T-helper 2 cell (primary cell): ENCODE measurements around the gene GABRG2.
"Not testable (repeated sequence)": the region's sequence is repeated elsewhere in the genome, so short reads cannot be mapped to it uniquely, and the experiment has no call there.

Experiments used
- DNase-seq, 5 experiments: peaks; one replicate each; pipeline versions ENCODE4 v3.0.0 to v3.0.0-alpha.2; 2012 to 2022
- total RNA-seq, 2 donors: gene quantifications; one replicate each; lab custom pipeline; 2026; lab: John Stamatoyannopoulos, UW

Gene GABRG2
- 0 reads per million in 2 donors for total RNA-seq

DNA sequence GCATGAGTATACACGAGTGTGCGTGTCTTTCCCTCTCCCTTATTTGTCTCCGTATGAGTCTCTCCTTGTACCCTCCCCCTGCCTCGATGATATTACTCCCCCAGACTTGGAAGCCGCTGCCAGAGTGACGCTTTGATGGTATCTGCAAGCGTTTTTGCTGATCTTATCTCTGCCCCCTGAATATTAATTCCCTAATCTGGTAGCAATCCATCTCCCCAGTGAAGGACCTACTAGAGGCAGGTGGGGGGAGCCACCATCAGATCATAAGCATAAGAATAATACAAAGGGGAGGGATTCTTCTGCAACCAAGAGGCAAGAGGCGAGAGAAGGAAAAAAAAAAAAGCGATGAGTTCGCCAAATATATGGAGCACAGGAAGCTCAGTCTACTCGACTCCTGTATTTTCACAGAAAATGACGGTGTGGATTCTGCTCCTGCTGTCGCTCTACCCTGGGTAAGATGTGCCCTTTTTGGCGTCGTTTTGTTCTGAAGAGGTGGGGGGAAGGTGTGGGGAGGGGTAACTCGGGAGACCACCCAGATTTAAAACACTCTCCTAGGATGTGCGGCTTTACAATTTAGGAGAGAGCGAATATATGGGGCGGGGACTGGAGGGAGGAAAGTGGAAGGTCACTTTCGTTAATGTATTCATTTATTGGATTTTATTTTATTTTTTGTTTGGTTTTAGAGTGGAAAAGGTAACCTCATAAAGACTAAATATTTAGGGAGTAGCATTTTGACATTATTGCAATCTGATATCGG, at the start of gene GABRG2:
Gene GABRG2, plus strand, starts transcription at position 119 of the 757 bp plus-strand sequence. Its CDS starts 227 bp downstream, at position 346.
- DNase-seq: no peak

DNA sequence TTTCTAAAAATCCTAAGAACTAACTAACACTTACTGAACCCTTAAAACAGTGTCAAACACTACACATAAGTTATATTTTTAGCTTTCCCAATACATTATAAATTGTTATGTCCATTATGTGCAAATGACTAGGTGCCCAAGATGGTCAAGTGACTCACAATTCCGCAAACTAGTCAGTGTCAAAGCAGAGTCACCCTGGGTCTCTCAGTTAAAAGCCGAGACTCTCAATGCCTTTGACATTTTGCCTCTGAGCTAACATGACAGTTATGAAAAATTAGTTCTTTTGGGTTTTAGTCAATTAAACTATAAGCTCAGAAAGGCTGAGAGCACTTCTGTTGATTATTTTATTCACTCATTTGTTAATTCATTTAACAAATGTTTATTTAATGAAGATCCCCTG, 42.3 kb upstream of the GABRG2 start:
- DNase-seq: no peak

DNA sequence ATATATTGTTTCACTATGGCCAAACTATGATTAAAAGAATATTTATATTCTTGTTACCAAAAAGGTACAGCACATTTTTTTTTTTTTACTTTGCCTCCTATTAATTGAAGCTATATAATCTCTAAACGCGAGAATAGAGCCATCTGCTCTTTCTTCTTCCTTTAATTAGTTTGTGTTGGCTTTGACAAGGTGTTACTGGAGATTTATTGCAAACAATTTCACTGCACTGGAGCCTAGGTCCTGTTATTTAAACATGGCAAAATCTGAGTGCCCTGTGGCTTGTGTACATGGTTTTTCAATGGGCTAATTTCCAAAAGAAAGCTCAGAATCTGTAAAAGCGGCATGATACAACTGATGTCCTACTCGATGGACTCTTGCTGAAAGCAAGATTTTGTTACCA, 40.8 kb upstream of the GABRG2 start:
- no peak for DNase-seq

DNA sequence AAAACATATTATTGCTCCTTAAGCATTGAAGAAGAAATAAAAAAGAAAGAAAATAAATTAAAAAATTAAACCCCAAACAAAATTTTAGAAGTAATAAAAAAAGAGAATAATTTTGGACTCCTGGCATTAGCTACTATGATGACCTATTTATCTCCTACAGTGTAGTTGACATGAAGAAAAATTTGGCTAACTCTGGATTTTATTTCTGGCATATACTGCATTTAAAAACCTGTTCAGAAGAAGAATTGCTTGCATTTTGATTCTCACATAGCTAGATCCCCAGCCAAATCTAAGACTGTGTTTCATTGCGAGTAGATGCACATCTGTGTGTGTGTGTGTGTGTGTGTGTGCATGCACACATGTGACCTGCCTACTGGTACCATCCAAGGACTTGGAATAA, 30.1 kb upstream of the GABRG2 start:
- no peak for DNase-seq

DNA sequence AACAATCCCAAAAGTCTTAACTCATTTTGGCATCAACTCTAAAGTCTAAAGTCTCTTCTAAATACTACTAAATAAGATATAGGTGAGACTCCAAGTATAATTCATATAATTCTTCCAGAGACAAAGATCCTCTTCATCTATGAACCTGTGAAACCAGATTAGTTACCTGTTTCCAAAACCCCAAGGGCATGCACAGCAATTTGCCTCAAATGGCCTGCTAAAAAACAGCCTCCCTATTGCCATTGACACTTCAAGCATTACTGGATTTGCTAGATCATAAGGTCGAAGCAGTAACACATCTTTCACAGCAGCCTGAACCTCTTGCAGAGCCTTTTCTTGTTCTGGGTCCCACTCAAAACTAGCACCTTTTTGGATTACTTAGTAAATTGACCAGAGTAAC, 20.3 kb upstream of the GABRG2 start:
- no peak for DNase-seq

DNA sequence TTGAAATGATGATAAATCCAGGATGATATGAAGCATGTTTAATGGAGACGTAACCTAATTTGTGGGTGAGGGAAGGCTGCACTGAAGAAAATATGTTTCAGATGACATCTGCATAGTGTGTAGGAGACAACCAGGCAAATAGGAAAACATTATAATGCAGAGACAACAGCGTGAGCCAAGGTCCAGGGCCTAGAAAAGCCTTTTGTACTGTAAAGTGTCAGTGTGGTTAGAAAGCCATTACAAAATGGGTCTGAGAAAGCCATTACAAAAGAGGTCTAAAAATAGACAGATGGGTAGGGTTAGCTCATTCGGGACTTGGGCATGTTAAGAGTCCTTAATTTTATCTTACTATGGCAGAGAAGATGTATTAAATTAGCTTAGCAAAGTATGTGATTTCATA, 14.9 kb upstream of the GABRG2 start:
- DNase-seq: no peak

DNA sequence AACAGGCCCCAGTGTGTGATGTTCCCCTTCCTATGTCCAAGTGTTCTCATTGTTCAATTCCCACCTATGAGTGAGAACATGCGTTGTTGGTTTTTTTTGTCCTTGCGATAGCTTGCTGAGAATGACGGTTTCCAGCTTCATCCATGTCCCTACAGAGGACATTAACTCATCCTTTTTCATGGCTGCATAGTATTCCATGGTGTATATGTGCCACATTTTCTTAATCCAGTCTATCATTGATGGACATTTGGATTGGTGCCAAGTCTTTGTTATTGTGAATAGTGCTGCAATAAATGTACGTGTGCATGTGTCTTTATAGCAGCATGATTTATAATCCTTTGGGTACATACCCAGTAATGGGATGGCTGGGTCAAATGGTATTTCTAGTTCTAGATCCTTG, 12.5 kb upstream of the GABRG2 start:
- DNase-seq: not testable (repeated sequence)

DNA sequence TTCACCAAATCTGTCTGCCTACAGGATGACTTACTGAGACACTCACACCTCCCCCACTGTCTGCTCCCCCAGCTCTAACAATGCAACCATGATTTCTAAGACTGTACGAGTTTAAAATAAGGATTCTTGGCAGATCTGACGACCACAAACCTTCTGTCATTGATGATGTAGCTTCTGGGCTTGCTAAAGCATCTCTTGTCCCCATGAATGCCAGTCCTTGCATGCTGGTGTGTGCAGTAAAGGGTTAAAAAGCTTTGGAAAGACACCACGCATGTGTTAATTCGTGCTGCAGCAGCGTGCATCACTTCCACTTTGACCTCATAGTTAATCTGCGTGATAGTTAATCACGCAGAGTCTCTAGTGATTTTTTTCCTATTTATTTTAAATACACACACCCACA, 411 bp upstream of the GABRG2 start:
- no peak for DNase-seq

DNA sequence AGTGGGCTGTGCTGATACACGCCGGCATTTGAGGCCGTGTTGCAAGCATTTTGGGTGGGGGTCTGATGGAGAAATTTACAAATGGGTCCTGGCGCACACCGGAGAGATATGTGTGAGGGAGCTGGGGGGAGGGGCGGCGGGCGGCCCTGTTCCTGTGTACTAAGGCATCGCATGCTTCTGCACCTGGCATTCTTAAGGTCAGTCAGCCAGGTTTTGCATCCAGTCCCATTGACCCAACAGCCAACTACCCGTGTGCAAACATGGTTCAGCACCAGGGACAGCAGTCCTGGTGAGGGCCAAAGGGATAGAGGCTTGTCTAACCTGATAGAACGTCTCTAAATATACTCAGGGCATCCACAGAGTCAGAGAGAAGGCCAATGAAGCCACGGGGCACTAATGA, 839 bp downstream of the GABRG2 start:
- peak in 1 of 5 experiments; percentile 29 for DNase-seq

DNA sequence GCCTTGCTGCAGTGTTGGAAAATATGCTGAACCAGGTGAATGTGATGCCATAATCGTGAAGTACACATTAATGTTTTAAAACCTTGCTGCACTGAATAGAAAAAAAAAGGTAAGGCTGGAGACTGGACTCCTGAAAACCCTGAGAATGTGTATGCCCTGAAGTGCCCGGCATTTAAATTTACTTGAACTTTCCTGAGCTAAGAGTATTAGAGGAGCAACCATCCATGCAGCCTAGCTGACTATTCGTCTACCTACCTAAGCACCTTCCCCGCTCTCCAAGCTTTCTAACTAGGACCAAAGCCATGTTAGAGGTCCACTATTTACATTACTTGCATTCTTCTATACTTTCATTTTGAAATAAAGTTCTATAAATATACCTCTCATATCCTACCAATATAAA, 1.4 kb downstream of the GABRG2 start:
- DNase-seq: no peak

DNA sequence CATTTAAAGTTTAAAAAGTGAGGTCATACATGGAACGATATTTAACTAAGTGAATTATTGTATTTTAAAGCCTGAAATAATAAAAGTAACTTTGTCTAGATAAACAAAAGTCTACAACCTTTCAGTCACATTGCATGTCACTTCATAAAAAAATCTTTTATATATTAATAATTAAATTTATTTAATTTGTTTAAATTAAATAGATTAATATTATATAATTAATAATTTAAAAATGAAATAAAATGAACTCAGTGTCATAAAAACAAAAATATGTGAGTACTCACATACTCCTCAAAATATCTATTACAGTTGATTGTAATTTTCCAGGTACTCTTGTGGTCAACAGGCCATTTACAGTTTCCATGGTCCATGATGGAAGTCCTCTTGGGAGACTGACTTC, 11.2 kb downstream of the GABRG2 start:
- DNase-seq: no peak

DNA sequence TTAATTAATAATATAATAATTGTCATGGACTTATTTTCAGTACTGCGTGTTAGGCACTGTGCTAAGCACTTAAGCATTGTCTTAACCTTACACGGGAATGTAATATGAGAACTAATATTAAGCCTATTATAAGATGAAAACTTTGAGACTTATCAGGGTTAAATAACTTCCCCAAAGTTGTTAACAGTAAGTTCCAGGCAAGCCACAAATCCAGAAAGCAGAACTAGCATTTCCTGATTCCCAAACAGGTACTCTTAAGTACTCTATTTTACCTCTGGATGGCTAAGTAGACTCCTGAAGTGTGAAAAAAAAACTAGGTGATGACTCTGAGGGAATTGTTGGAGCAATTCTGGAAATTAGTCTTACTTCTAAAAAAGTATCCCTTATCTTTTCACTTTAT, 23.8 kb downstream of the GABRG2 start:
- no peak for DNase-seq

DNA sequence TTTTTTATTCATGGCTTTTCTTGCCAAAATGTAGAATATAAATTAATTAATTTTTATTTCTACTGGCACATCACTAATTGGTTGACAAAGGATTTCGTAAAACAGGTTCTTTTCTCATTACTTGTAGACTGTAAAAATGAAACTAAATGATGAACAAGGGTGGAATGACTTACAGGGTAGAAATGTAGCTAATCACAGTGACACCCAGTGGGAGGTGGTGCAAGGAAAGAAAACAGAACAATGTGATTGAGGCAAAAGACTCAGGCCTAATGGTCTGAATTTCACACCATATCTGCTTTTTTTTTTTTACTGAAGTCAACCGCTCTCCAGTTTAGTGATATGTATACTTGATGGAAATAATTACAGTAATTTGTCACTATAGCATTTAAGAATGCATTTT, 28.9 kb downstream of the GABRG2 start:
- DNase-seq: no peak

DNA sequence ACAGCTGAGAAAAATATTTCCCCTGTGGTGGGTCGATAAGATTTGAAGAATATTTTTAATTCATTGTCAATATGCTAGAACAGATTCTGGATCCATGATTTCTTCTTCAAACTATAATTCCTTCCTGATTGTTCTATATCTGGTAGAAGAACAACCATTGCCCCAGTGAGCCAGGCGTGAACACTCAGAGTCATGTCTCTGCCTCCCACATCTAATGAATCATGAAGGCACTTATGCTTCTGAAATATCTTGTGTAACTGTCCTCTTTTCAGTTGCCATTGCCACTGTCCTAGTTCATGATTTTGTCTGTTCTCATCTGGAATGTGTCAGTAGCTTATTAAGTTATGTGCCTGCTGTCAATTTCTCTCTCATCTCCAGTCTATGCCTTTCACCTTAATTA, 40.0 kb downstream of the GABRG2 start:
- no peak for DNase-seq

DNA sequence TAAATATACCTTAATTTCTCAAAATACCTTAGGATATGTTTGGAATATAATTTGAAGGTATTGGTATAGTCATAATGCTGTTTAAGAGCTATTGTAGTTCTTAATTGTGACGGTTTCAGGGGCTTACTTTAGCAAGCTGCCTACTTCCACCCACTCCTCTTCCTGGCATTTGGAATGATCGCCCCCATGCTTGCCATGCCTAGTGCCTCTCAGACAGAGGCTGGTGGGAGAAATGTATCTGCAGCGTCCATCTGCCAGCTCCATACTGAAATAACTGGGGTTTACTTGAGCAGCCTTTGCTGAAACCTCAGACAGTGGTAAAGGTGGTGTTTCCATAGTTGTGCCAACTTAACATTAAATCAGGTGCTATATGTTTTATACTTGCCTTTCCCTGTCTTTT, 52.2 kb downstream of the GABRG2 start:
- DNase-seq: no peak

DNA sequence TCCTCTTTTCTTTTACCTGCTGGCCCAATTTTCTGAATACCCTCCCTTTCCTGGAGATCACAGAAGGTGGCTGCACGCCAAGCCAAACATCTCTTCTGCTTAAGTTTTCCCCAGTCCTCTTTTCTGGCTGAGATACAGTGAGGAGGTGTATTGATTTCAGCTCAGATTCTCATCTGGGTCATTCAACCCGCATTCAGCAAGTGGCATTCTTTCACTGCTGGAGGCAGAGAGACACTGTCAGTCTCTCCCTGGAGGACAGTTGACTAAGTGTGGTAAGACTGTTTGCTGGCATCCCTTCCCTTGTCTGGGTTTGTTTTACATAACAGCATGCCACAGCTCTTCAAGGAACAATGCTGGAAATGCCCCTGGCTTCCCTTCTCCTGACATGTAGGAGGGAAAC, 60.5 kb downstream of the GABRG2 start:
- no peak for DNase-seq

DNA sequence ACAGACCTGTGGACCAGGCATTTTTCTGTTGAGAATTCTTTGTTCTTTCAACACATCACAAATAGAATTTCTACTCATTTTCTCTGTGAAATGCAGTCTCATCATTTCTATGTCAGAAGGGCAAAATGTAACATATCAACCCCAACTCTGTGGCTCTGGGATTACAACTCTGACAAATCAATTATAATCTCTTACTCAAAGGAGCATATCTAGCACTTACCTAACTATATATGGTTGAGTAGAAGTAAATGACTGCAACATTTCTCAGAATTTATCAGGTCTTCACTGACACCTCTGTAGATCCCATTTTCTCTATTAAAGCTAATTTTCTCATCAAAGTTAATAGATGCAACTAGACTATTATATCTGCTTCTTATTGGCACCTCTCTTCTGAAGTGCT, 64.8 kb downstream of the GABRG2 start:
- no peak for DNase-seq

DNA sequence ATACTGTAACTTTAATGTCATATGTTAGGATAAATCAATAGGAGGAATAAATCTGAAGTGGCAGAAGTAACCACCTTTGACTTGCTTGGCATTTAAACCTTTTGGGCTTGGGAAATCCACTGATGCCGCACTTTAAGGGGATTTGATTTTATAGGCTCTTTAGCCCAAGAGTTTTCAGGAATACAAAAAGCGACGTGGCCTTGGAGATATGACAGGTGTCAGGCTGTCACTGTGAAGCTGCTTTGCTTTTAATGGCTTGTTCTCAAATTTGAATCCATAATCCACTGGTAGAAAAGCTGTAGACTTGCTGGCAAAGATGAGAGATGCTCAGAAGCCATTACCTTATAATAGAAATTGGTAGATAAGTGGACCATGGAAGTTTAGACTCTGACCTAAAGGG, 71.6 kb downstream of the GABRG2 start:
- DNase-seq: no peak

DNA sequence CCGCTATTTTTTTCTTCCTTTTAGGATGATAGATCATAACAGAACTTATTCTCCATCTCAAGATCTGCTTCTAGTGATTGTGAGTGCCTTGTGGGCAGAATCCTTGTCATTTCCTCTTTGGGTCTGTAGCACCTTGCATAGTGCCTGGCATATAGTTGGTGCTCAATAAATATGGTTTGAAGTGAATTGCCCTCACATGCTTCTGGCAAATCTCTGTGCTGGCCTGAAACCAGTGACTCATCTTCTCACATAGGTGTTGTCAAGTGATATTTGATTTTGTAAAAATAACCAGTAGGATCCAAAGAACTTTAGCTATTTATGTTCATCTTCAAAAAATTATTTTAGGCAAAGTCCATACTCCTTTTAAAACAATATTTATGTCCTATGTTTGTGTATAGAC, 86.7 kb downstream of the GABRG2 start:
- DNase-seq: no peak

DNA sequence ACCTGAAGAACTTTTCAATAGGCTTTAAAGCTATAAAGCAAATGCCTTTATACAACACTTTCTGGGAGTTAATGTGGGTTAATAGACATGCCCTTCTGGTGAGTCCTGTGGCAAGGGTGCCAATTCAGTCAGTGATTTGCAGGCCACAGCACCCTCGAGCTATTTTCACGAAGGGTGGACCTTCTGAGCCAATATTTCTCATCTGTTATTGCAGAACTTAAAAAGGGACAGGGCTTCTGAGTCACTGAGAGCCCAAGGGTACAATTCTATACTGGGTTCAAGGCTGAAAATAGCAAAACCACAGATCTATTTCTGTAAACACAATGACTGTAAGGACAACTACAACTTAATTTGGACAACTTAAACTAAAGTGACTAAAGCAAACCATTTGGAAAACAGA, 92.8 kb downstream of the GABRG2 start:
- no peak for DNase-seq

DNA sequence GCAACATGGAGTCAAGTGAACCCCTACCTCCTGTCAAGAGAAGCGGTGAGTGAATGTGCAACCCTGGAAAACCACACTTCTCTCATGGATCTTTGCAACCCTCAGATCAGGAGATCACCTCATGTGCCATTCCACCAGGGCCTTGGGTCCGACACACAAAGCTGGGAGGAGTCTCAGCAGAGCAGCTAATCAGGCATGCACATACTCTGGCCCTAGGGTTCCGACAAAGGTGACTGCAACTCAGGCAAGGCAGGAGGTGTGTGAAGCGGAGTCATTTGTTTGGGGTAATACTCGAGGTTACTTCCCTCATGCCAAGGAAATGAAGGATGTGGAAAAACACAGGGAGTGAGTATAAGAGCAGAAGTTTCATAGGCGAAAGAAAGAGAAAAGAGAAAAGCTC, 96.1 kb downstream of the GABRG2 start:
- no peak for DNase-seq

DNA sequence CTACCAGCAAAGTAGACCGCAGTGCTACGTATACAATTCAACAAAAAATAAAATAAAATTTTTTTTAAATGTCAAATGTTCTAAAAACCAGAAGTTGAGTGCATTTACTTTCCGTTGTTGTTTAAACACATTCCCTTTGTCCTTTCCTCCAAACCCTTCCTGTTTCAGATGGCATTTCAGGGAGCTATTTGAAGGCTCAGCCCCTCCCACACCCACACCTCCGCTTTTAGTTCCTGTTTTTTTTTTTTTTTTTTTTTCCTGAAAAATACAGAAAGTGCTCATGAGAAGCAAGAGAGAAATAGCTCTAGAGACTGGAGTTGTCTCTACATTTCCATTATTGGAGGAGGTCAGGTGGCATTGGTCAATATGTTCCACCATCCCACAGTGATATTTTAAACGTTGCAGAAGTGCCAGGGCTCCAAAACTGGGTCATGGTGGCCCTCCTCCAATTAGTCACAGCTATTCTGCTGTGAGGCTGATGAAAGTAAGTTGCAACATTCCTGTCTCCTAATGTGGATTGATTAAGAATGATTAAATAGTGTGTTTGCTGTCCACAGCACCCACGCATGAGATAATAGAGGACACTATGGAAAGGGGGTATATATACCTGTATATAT, 106.9 kb downstream of the GABRG2 start:
- no peak for DNase-seq

DNA sequence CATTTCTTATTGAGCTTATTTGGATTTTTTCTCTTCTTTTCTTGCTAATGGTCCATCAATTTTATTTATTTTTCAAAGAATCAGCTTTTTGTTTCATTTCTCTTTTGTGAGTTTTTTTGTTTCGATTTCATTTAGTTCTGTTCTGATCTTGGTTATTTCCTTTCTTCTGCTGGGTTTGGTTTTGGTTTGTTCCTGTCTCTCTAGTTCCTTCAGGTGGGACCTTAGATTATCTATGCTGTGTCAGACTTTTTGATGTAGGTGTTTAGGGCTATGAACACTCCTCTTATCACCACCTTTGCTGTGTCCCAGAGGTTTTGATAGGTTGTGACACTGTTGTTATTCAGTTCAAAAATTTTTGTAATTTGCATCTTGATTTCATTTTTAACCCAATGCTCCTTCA, 119.8 kb downstream of the GABRG2 start:
- DNase-seq: no peak

DNA sequence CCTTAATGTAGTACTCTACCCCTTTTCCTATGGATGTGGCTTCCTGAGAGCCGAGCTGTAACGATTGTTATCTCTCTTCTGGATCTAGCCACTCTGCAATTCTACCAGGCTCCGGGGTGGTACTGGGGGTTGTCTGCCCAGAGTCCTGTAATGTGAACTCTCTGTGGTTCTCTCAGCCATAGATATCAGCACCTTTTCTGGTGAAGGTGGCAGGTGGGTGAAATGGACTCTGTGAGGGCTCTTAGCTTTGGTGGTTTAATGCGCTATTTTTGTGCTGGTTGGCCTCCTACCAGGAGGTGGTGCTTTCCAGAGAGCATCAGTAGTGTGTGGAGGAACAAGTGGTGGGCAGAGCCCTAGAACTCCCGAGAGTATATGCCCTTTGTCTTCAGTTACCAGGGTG, 122.1 kb downstream of the GABRG2 start:
- DNase-seq: no peak

DNA sequence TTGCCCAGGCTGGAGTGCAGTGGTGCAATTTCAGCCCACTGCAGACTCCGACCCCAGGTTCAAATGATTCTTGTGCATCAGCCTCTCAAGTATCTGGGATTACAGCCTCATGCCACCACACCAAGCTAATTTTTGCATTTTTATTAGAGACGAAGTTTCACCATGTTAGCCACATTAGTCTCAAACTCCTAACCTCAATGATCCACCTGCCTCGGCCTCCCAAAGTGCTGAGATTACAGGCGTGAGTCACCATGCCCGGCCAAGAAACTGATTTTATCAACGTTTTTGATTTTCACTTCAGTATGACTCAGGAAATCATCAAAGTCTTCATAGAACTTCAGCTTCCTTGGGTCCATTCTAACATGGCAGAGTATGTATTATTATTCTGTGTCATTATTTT, 125.4 kb downstream of the GABRG2 start:
- no peak for DNase-seq
